NCI-H187 (cell line): ENCODE measurements around the gene PERCC1.
"Not testable (repeated sequence)": the region's sequence is repeated elsewhere in the genome, so short reads cannot be mapped to it uniquely, and the experiment has no call there.

Source experiments
- DNase-seq, 2 experiments: peaks; one replicate each; lab custom pipeline; 2025; lab: John Stamatoyannopoulos, UW

PERCC1 gene

DNA sequence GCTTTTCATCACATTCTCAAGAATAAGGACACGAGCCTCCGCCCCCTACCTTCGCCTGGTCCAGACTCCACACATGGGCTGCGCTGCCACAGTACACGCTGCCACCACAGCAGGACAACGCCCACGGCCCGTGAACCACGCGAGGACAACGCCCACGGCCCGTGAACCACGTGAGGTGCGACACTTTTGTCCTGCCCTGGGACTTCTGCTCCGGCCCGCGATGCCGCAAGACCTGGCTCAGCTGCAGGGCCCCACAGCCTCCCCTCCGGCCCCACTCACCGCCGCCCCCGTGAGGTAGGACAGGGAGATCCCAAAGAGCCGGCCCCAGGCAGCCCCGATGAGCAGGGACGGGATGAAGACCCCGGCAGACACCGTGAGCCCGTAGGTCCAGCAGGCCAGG, 19.3 kb downstream of the PERCC1 start:
- no peak for DNase-seq

DNA sequence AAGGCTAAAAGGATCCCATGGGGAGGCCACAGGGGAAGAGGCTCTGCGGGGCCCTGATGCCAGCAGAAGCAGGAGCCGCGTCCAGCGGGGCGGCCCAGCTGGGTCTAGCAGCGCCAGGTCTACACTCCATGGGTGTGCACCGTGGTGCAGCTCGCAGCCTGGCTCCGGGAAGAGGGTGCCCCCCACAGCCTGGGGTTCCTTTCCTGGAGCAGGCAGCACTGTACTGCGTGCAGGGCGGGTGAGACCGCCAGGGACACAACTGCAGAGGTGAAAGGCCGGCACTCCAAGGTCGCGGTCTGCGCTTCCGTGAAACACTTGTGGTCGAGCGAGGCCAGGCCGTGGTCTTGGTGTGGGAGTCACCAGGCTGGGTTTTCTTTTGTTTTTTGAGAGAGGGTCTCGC, 20.0 kb downstream of the PERCC1 start:
- no peak for DNase-seq

DNA sequence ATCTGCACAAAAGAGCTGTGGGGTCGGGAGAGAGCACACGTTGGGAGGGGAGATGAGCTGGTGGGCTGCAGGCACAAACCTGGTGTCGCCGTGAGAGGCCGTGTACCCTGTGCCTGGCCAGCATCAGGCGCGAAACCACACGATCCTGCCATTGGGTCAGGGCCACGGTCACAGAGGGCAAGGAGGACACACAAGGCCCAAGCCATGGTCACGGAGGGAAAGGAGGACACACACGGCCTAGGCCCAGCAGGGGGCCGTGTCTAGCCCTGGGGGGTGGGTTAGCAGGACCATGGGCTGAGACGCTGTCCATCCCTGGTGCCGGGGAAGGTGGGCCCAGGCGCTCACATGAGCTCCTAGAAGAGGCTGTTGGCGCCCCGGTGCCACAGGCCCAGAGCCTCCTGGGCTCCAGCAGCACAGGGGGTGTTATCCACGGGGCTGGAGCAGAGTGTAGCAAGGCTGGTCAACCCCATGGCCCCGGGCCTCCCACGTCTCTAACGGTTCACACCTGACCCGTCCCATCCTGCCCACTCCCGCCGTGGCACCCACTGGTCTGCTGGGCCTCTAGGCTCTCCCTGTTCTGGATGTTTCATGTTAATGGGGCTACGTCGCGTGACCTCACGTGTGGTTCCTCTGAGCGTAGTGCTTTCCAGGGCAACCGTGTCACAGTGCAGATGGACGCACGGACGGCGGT, 21.0 kb downstream of the PERCC1 start:
- no peak for DNase-seq

DNA sequence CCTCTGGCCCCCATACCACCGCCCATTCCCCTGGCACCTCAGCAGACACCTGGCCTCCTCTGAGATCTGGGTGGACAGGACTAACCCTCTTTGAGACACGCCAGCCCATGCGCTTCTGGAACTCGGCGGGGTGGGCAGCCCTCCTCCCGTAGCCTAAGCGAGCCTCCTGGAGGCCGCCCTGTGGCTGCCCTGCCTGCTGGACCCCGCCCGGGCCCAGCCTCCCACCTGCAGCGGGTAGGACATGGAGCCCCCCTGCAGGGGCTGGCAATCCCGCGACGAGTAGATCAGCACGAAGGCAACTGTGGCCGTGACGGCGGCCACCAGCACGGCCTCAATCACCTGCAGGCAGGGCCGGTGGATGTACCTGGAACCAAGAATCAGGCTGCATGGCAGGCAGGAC, 21.7 kb downstream of the PERCC1 start:
- no peak for DNase-seq

DNA sequence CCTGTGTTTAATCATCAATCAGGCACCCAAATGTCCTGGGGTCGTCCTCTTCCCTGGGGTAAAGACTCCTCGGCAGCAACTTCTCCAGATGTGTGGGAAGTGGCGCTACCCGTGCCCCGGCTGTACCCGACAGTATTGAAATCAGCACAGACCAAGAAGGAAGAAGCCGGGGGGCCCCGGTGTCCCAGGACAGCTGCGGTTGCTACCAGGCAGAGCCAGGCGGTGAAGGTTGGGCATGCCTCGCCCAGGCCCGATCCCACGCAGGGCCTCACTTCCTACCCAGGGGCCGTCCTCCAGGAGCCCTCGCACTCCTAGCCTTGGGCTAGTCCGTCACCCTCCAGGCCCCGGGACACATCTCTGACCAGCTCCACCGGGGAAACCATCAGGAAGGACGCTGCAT, 22.4 kb downstream of the PERCC1 start:
- DNase-seq = no peak

DNA sequence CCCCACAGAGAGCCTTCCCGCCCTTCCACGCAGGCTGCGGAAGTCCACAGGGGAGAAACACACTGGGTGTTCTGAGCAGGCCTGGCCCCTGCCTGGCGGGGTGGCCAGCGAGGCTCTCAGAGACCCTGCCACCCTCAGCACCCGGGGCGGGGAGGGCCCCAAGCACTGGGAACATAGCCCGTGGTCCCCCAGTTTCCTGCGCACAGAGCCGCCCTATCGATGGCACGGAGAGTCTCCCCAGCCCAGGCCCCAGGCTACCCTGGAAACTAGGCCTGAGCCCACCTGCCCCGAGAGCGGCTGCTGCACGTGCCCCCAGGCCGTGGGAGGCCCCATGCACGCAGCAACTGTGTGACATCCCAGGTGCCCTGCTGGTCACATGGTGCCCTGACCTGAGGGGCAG, 23.7 kb downstream of the PERCC1 start:
- DNase-seq = no peak

DNA sequence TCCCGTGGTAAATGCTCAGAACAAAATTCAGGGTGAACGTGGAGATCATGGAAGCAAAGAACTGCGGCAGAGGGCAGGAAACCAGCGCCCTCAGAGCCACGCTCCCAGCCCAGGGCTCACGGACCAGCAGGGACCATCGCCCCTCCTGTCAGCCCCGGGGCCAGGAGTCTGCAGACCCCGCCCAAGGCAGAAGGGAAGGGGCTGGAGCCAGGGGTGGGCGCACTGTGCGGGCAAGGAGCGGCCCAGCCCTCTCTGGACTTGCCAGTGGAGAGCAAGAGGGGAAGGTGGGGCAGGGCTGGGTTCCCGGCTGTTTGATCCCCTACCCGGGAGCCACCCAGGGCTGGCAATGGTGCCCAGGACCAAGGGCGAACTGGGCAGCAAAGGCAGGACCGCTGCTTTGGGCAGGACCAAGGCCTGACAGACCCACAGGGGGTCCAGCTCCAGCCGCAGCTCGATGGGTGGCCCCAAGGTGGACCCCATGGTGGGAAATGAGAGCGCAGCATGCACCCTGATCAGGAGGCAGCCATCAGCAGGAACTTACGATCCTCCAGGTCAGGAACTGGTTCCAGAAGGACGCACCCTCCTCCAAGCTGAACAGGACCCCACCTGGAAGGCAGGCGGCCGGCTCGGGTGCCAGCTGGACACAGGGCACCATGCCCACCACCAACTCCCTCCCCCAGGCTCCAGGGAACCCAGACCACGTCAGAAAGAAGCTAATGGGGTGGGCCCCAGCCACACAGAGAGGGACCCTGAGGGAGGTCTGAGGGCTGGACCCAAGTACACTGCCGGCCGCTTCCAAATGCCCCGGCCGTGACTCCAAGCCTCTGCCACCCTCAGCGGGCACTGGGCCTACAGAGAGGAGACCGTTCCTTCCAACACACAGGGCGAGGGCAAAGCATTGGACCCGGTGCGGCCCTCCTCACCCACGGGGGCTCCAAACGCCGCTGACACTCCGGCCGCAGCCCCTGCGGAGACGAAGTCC, 24.6 kb downstream of the PERCC1 start:
- DNase-seq = no peak

DNA sequence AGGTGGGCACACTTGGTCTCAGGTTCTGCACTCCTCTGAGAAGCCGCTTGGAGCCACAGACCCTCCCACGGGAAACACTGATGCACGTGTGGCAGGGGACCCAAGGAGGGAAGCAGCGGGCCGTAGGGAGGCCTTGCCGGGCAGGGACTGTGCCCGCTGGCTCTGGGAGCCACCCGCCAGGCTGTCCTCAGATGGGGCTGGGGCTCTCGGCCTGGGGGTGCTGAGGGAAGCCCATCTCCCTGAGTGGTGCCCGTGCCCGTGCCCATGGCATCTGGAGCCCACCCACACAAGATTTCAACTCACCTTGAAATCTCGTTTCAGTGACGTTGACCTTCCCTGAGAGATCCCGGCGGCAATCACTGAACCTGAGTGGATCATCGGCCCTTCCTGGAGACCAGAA, 26.1 kb downstream of the PERCC1 start:
- DNase-seq = no peak

DNA sequence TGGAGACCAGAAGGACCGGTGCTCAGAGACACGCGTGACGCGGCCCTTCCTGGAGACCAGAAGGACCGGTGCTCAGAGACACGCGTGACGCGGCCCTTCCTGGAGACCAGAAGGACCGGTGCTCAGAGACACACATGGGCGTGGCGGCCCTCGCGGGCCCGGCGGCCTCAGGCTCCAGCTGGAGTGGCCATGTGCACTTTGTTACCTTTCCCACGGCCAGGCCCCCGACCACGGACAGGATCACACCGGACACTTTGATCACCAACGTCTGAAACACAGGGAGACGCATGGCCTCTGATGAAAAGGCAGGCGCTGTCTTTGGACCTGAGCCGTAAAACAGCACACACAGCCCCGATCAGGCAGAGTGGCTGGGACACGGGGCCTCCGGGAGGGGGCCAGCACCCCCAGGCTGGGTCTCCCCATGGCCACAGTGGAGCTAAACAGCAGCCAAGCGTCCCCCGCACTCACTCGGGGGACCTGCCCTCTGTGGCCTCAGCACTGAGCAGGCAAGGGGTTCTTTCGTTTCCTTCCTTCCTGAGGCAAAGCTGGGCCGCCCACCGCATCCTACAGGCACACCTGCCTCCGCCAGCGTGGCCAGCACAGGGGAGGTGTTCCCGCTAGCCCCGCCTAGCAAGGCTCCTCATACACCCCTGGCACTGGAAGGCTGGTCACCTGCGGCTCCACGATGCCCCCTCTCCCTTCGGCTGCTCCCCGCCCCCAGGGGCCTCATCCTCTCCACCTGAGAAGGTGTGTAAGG, 26.8 kb downstream of the PERCC1 start:
- DNase-seq = no peak

DNA sequence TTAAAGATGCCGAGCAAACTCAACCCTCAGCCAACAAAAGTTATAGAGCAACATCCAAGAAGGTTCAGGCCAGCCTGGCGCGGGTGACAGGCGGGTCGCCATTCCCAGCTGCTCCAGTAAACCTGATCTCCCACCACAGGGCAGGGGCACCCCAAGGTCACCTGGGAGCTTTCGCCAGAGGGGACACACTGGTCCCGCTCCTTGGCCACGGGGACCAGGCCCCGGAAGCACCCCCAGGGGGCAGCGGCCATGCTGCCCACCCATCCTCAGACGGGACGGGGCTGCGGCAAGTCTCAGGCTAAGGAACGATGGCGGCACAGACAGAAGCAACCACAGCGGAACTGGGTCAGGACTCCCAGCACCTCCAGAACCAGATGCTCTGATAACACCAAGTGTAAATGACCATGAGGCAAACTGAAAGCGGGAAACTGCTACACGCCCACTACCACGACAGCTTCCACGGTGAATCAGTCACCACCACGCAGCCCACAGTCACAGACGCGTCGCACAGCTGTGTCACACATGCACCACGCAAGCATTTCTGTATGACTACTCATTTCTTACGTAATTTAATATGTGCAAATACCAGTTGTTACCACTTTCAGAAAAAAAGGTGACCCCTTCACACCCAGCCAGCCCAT, 27.6 kb downstream of the PERCC1 start:
- DNase-seq = no peak

DNA sequence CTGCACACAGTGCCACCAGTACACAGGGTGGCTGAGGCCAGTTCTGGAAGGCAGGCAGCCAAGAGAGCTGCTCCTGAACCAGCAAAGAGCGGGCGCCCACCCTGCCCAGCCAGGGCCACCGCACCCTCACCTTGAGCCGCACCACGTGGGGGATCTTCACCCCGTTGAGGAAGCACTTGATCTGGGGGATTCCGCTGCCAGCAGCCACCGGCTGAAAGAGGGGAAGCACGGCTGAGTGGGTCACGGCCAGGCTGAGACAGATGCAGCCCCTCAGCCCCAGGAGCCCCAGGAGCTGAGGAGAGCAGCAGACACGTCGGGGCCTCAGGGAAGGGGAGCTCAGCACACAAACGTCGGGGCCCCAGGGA, 28.1 kb downstream of the PERCC1 start:
- no peak for DNase-seq

DNA sequence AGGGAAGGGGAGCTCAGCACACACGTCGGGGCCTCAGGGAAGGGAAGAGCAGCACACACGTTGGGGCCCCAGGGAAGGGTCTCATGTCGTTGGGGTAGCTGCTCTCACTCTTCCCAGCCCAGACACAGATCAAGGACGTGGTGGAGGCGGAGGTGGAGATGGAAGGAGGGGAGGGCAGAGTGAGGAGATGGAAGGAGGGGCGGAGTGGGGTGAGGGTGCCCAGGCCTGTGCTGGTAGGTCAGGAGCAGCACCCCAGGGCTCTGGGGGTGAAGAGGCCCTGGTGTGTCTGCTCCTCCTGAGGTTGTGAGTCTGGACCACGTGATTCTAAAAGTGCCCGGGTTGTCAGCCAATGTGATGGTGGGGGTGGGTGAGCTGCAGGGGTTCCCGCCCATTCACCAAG, 29.1 kb downstream of the PERCC1 start:
- DNase-seq = no peak

DNA sequence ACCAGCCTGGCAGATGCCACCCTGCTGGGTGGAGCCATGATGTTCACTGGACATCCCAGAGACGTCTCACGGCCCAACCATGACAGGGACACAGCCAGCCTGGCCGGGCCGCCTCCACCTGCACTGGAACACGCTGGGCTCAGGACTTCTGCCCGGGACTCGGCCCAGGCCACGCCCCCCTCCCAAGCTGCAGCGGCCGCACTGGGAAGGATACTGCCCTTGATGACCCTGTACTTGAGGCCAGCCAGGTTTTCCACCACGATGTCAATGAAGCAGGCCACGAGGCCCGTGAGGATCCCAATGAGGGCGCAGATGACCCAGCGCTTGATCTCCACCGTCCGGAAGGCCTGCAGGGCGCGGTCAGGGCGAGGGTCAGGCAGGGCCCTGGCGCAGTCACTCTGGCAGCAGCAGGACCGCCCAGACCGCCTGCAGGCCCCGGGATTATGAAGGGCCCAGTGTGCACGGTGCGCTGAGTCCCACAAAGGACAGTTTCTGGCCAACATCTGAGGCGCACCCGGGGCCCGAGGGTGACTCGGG, 29.8 kb downstream of the PERCC1 start:
- DNase-seq = no peak

DNA sequence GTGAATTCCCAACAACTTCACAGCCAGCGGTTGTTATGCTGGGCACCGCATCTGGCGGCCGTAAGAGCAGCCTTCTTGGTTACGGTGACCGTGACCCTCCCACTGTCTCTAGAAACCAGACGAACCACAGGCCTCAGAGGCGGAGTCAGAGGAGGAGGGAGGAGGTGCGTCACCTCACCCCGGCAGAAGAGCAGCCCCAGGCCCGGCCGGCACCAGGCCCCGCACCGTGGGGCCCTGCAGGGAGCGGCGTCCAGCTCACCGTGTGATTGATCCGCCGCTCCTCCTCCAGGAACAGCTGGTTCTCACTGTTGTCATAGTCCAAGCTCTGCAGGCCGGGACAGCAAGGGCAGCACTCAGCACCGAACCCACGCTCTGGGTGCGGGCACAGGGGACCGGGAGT, 30.3 kb downstream of the PERCC1 start:
- DNase-seq = no peak

DNA sequence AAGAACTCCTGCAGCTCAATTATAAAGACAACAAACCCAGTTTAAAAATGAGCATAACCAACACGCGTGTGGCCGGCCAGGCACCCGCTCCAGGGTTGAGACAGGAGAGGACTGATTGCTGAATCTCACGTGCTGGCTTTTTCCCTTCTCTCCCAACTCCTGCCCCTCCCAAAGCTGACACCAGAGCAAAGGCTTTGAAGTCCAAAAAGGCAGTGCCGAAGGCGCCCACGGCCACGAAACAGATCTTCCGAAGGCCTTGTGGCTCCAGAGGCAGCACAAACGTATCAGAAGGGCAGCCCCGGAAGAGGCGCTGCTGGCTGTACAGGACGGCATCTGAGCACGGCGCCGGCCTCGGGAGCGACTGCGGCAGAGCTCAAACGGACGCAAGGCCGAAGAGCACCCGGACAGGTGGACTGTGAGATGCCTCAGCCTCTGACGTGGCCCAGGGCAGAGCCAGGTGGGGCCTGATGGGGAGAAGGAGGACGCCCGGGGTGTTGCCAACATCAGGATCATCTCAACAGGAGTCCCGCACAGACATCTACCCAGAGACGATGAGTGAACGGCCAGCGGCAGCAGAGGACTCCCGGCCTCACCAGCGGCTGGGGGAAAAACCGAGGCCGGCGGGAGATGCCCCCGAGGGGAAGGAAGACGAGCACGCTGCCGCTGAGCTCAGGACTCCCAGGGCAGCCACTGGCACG, 33.5 kb downstream of the PERCC1 start:
- no peak for DNase-seq

DNA sequence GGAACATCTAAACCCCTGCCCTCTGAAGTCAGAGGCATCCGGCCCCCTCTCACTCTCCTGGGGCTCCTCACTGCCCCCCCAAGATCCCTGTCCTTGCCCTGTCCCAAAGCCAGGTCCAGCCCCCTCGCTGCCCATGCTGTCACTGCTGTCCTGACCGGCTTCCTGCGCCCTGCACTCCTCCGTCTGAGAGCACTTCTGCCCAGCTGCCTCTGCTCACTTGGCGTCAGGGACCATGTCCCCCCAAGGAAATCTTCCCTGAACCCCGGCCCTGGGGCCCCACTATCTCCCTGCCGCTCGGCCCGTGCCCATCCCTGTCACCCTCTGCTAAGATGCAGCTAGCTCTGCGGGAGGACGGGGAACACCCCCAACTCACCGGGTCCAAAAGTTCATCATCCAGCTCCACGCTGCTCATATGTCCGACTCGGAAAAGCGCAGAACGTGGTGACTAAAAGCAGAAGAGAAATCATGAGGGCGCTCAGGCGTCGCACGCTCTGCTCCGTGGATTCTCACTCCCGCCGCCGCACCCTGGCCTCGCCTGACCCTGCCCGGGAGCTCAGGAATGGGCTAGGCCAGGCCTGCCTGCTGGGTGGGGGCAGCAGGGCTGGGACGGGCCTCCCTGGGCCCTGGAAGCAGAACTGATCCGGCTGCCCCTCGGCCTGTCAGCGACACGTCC, 34.2 kb downstream of the PERCC1 start:
- DNase-seq = no peak

DNA sequence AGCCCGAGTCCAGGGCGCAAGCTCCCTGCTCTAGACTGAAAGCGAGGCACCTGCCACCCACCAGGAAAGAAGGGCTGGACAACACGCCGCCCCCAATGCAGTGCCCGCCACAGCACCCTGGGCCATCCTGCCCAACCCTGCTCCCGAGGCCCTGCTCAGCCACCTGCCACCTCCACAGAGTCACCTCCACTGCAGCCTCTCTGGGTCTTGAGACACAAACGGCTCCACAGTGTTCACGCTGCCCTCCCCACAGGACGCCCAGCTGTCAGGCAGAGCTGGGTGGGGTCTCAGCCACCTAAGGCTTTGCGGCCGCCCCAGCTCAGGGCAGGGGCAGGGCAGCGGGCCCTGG, 34.7 kb downstream of the PERCC1 start:
- DNase-seq = no peak

DNA sequence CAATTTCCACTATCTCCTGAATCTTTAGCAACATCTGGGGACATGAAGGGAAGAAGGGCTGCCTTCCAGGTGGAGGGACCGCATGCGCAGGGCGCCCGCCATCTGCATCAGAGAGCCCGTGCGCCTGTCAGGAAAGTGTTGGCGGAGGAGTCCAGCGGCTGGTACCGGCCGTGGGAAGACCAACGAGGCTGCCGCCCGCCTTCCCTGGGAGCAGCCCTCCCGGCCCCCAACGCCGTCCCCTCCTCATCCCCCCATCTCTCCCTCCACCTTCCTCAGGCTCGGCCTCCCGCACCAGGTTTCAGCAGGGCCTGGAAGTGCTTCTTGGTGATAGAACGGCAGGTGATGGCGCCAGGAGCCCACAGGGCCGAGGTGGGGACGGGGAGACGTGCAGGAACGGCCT, 35.2 kb downstream of the PERCC1 start:
- DNase-seq = no peak

DNA sequence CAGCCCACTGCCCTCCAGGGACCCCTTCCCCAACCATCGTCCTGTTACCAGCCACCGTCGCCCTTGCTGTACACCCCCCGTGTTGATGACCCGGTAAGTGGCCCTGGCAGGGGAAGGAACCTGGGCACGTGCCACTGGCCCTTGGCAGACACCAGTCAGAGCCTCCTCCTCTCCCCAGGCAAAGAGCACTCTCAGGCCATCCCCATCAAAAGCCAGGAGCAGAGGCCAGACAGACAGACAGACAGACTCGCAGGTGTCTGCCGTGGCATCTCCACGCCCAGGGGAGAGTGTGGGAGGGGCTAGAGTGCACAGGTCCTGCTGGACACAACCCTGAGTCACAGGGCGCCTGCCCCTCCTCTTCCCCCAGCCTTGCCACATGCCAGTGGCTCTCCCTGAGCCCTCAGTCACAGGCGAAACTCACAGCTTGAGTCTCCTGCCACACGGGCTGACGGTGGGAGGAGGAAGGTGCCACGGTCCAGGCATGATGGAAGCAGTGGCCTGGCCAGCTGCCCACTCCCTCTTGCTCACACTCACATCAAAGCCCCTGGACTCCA, 36.2 kb downstream of the PERCC1 start:
- DNase-seq = no peak

DNA sequence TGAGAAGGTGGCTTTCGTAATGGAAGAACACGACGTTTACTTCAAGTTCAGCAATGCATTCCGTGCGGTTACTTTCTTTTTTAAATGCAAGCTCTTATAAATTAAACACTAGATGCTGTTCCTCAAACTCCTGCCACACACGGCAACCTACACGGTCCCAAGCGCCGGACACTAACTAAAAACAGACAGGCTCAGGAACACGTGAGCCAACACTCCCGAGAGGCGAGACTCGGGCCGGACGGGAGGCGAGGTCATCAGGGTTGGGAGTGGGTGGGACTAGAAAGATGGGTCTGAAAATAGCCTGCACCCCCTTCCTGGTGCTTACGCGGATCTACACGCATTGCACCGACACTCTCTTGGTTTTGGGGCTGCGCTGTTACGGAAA, 37.5 kb downstream of the PERCC1 start:
- DNase-seq = no peak

DNA sequence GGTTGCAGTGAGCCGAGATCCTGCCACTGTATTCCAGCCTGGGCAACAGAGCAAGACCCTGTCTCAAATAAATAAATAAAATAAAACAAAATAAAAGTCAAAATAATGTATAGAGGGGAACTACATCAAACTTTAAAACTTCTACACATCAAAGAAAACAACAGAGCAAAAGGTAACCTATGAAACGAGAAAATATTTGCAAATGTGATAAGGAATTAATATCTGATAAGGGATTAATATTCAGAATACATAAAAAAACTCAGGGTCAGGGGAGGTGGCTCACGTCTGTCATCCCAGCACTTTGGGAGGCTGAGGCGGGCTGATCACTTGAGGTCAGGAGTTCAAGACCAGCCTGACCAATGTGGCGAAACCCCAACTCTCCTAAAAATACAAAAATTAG, 38.3 kb downstream of the PERCC1 start:
- not testable (repeated sequence) for DNase-seq
